SK-N-SH (cell line): Measurements from ENCODE around the gene INSRR.

ENCODE experiments used
- GABPA ChIP-seq: IDR thresholded peaks from 2 replicates; pipeline ENCODE4 v1.4.0; 2012; ENCODE audit warnings: low read depth, mild to moderate bottlenecking
- POLR2AphosphoS5 ChIP-seq: IDR thresholded peaks from 2 replicates; pipeline ENCODE4 v1.6.1; 2012; ENCODE audit warnings: low read depth, low read length
- RFX5 ChIP-seq: IDR thresholded peaks from 2 replicates; pipeline ENCODE4 v1.6.1; 2012; ENCODE audit warnings: mild to moderate bottlenecking, improper control_type of control experiment, low read length
- RXRA ChIP-seq: IDR thresholded peaks from 2 replicates; pipeline ENCODE4 v1.4.0; 2012; ENCODE audit warnings: low read depth, mild to moderate bottlenecking, borderline replicate concordance
- TF ChIP-seq, protein P1 (sequence below): IDR thresholded peaks from 2 replicates; pipeline ENCODE4; 2012
- TF ChIP-seq, protein P2 (sequence below): fragments of 200-600 bp; sonication (generic); IDR thresholded peaks from 2 replicates; pipeline ENCODE4 v1.6.1; 2017; ENCODE audit warnings: antibody characterized with exemption, mild to moderate bottlenecking, moderate library complexity

DNA sequence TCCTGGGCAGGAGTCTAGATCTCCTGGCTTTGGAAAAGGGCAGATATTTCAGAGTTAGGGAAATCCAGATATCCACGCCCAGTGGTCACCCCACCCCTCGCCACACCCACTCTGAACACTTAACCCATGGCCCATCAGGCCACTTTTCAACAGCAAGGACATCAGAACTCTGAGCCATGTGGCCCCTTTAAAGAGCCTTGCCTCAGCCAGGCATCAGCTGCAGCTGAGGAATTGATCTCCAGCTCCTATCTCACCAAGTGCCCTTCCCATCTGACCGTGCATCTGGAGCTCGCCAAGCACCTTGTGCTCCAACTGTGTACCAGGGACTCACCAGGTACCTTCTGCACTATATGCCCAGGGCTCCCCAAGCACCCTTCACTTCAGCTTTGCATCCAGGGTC is 22.0 kb downstream of the INSRR start:
- no peak for TF ChIP-seq GABPA
- no peak for TF ChIP-seq RFX5
- no peak for TF ChIP-seq POLR2AphosphoS5
- TF ChIP-seq, protein P1, sequence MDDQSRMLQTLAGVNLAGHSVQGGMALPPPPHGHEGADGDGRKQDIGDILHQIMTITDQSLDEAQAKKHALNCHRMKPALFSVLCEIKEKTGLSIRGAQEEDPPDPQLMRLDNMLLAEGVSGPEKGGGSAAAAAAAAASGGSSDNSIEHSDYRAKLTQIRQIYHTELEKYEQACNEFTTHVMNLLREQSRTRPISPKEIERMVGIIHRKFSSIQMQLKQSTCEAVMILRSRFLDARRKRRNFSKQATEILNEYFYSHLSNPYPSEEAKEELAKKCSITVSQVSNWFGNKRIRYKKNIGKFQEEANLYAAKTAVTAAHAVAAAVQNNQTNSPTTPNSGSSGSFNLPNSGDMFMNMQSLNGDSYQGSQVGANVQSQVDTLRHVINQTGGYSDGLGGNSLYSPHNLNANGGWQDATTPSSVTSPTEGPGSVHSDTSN: no peak
- no peak for TF ChIP-seq RXRA
- TF ChIP-seq, protein P2, sequence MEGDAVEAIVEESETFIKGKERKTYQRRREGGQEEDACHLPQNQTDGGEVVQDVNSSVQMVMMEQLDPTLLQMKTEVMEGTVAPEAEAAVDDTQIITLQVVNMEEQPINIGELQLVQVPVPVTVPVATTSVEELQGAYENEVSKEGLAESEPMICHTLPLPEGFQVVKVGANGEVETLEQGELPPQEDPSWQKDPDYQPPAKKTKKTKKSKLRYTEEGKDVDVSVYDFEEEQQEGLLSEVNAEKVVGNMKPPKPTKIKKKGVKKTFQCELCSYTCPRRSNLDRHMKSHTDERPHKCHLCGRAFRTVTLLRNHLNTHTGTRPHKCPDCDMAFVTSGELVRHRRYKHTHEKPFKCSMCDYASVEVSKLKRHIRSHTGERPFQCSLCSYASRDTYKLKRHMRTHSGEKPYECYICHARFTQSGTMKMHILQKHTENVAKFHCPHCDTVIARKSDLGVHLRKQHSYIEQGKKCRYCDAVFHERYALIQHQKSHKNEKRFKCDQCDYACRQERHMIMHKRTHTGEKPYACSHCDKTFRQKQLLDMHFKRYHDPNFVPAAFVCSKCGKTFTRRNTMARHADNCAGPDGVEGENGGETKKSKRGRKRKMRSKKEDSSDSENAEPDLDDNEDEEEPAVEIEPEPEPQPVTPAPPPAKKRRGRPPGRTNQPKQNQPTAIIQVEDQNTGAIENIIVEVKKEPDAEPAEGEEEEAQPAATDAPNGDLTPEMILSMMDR: no peak
